PC-9 (cell line): ENCODE results near the gene IGSF8.

Source experiments
- EZH2 ChIP-seq: fragments of 200-600 bp; sonication (generic); IDR thresholded peaks from 2 replicates; pipeline ENCODE4 v1.8.0; 2017; ENCODE audit warnings: antibody characterized with exemption, low read depth
- TF ChIP-seq, protein P1 (sequence below): fragments of 200-600 bp; sonication (generic); conservative IDR thresholded peaks from 2 replicates; pipeline ENCODE4 v1.6.1; 2017; ENCODE audit warnings: mixed run types, antibody characterized with exemption, mild to moderate bottlenecking, moderate library complexity

DNA sequence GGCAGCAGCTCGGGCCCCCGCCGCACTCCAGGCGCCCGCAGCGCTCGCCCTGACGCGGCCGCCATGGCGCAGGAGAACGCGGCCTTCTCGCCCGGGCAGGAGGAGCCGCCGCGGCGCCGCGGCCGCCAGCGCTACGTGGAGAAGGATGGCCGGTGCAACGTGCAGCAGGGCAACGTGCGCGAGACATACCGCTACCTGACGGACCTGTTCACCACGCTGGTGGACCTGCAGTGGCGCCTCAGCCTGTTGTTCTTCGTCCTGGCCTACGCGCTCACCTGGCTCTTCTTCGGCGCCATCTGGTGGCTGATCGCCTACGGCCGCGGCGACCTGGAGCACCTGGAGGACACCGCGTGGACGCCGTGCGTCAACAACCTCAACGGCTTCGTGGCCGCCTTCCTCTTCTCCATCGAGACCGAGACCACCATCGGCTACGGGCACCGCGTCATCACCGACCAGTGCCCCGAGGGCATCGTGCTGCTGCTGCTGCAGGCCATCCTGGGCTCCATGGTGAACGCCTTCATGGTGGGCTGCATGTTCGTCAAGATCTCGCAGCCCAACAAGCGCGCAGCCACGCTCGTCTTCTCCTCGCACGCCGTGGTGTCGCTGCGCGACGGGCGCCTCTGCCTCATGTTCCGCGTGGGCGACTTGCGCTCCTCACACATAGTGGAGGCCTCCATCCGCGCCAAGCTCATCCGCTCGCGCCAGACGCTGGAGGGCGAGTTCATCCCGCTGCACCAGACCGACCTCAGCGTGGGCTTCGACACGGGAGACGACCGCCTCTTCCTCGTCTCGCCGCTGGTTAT is 14.2 kb downstream of the IGSF8 start:
- TF ChIP-seq, protein P1, sequence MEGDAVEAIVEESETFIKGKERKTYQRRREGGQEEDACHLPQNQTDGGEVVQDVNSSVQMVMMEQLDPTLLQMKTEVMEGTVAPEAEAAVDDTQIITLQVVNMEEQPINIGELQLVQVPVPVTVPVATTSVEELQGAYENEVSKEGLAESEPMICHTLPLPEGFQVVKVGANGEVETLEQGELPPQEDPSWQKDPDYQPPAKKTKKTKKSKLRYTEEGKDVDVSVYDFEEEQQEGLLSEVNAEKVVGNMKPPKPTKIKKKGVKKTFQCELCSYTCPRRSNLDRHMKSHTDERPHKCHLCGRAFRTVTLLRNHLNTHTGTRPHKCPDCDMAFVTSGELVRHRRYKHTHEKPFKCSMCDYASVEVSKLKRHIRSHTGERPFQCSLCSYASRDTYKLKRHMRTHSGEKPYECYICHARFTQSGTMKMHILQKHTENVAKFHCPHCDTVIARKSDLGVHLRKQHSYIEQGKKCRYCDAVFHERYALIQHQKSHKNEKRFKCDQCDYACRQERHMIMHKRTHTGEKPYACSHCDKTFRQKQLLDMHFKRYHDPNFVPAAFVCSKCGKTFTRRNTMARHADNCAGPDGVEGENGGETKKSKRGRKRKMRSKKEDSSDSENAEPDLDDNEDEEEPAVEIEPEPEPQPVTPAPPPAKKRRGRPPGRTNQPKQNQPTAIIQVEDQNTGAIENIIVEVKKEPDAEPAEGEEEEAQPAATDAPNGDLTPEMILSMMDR: no peak; the same call in 1 of the 2 replicates
- no peak for TF ChIP-seq EZH2
